ENCODE measurements around the gene PTGIR.

Gene PTGIR

GRCh38 chr19:46601318-46602224, 23.3 kb downstream of the PTGIR start, which contains the start of gene CALM3:
CALM3 (plus strand) TSS chr19:46601330; CDS start chr19:46601435, 105 bp downstream.
- no peak for DNase-seq (ENCODE audit: low read depth)

- peak; percentile 91 for DNase-seq (ENCODE audit: low read depth)
Observed at GRCh38 chr19:46600384-46601317, 24.2 kb downstream of the PTGIR start.

GRCh38 chr19:46599716-46600373, 25.0 kb downstream of the PTGIR start:
- no peak for DNase-seq (ENCODE audit: low read depth)

GRCh38 chr19:46598372-46598917, 26.4 kb downstream of the PTGIR start:
- DNase-seq (ENCODE audit: low read depth): no peak

- no peak for DNase-seq (ENCODE audit: low read depth)
Observed at GRCh38 chr19:46596008-46596407, 28.9 kb downstream of the PTGIR start.

GRCh38 chr19:46591870-46592269, 33.0 kb downstream of the PTGIR start:
- no peak for DNase-seq (ENCODE audit: low read depth)

GRCh38 chr19:46591254-46591653, 33.6 kb downstream of the PTGIR start:
- DNase-seq (ENCODE audit: low read depth): no peak

GRCh38 chr19:46587861-46588260, 37.0 kb downstream of the PTGIR start:
- no peak for DNase-seq (ENCODE audit: low read depth)

- no peak for DNase-seq (ENCODE audit: low read depth)
Observed at GRCh38 chr19:46586294-46586693, 38.6 kb downstream of the PTGIR start.

GRCh38 chr19:46585539-46585938, 39.4 kb downstream of the PTGIR start:
- no peak for DNase-seq (ENCODE audit: low read depth)

GRCh38 chr19:46580247-46580646, 44.6 kb downstream of the PTGIR start:
- DNase-seq (ENCODE audit: low read depth): no peak

- no peak for DNase-seq (ENCODE audit: low read depth)
Observed at GRCh38 chr19:46579361-46579879, 45.5 kb downstream of the PTGIR start.

- DNase-seq (ENCODE audit: low read depth): no peak
Observed at GRCh38 chr19:46578450-46578849, 46.4 kb downstream of the PTGIR start.

GRCh38 chr19:46574533-46574932, 50.4 kb downstream of the PTGIR start:
- DNase-seq (ENCODE audit: low read depth): peak; percentile 14

GRCh38 chr19:46573679-46574498, 51.0 kb downstream of the PTGIR start:
- DNase-seq (ENCODE audit: low read depth): no peak

- no peak for DNase-seq (ENCODE audit: low read depth)
Observed at GRCh38 chr19:46571495-46571894, 53.4 kb downstream of the PTGIR start.
